B cell (primary cell): ENCODE data around the gene AP3D1.

Experiments
- EZH2 ChIP-seq: IDR thresholded peaks from 2 replicates; pipeline ENCODE4 v1.6.1; 2012; ENCODE audit warnings: borderline replicate concordance, low read depth, mild to moderate bottlenecking, moderate library complexity, low read length; ENCODE audit not compliant: insufficient read depth, poor library complexity, severe bottlenecking
- TF ChIP-seq, protein P1 (sequence below): fragments of 200-600 bp; IDR thresholded peaks from one replicate; pipeline ENCODE4 v1.8.0; 2022; ENCODE audit warnings: antibody characterized with exemption, mild to moderate bottlenecking

DNA sequence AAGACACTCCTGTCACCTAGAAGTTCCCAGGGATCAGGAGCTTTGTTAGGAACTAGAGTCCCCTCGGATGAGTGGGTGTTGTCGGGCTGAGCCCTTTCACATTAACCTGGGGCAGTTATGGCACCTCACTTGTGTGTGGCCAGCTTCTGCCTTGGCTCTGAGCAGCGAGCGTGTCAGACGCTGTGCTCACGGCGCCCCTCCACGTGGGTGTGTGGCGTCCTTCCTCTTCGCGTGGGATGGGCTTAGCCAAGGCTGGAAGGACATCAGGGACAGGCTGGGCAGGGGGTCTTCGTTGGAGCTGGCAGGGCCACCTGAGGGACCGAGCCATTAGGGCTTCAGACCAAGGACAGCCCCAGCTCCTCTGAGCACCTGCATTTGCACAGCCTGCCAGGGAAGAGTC, 35.8 kb upstream of the AP3D1 start:
- TF ChIP-seq, protein P1, sequence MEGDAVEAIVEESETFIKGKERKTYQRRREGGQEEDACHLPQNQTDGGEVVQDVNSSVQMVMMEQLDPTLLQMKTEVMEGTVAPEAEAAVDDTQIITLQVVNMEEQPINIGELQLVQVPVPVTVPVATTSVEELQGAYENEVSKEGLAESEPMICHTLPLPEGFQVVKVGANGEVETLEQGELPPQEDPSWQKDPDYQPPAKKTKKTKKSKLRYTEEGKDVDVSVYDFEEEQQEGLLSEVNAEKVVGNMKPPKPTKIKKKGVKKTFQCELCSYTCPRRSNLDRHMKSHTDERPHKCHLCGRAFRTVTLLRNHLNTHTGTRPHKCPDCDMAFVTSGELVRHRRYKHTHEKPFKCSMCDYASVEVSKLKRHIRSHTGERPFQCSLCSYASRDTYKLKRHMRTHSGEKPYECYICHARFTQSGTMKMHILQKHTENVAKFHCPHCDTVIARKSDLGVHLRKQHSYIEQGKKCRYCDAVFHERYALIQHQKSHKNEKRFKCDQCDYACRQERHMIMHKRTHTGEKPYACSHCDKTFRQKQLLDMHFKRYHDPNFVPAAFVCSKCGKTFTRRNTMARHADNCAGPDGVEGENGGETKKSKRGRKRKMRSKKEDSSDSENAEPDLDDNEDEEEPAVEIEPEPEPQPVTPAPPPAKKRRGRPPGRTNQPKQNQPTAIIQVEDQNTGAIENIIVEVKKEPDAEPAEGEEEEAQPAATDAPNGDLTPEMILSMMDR = no peak
- no peak for TF ChIP-seq EZH2
